ENCODE results near the gene PHLDA3.

PHLDA3 gene

GRCh38 chr1:201434266-201434665 is 34.7 kb downstream of the PHLDA3 start:
- no peaks in the 10 kb centered on the region for H3K9me2 ChIP-seq (replicated peaks; ENCODE audit: insufficient read depth, low read length)
- H3K9me3 ChIP-seq (replicated peaks; ENCODE audit: insufficient read depth, low read length) = no peaks in the 10 kb centered on the region
- H3K4me3 ChIP-seq (ENCODE audit: low read length) = no peak overlapping the region
- no peak overlapping the region for H3K4me2 ChIP-seq (ENCODE audit: low read depth, low read length)
- no peaks in the 10 kb centered on the region for H4K20me1 ChIP-seq (ENCODE audit: insufficient read depth, low read length)
- peaks cover 6% of the 10 kb centered on the region; the same call in 1 of the 2 replicates for H3K27me3 ChIP-seq (replicated peaks; ENCODE audit: insufficient read depth, low read length)
- DNase-seq = no peak
- no peaks in the 10 kb centered on the region for H3F3A ChIP-seq (ENCODE audit: insufficient read depth, low read length)
- H3K4me1 ChIP-seq (ENCODE audit: low read length) = no peaks in the 10 kb centered on the region
- no peaks in the 10 kb centered on the region for H3K36me3 ChIP-seq (replicated peaks; ENCODE audit: insufficient read depth, low read length)
- H3K9ac ChIP-seq (ENCODE audit: low read length) = no peak overlapping the region
- H3K27ac ChIP-seq (ENCODE audit: low read length) = no peak overlapping the region
- TF ChIP-seq EZH2 (optimal IDR thresholded peaks at IDR 0.05; ENCODE audit: low read depth, low read length) (no peak), EZH2phosphoT487 (IDR thresholded peaks at IDR 0.05; ENCODE audit: low read length) (no peak), CTCF (IDR thresholded peaks at IDR 0.05; ENCODE audit: low read length) (no peak)
- no peaks in the 10 kb centered on the region for H3K79me2 ChIP-seq (ENCODE audit: low read length)
- no peak overlapping the region for H2AFZ ChIP-seq (ENCODE audit: low read length)

- Histone ChIP-seq H3K4me2 (ENCODE audit: low read depth, low read length) (no peak overlapping the region), H3K4me1 (ENCODE audit: low read length) (no peaks in the 10 kb centered on the region), H3K9ac (ENCODE audit: low read length) (no peak overlapping the region), H4K20me1 (ENCODE audit: insufficient read depth, low read length) (no peaks in the 10 kb centered on the region), H3K36me3 (replicated peaks; ENCODE audit: insufficient read depth, low read length) (no peaks in the 10 kb centered on the region), H3K9me3 (replicated peaks; ENCODE audit: insufficient read depth, low read length) (no peaks in the 10 kb centered on the region), H3K79me2 (ENCODE audit: low read length) (no peaks in the 10 kb centered on the region), H3K9me2 (replicated peaks; ENCODE audit: insufficient read depth, low read length) (no peaks in the 10 kb centered on the region), H3K4me3 (ENCODE audit: low read length) (no peak overlapping the region), H2AFZ (ENCODE audit: low read length) (no peak overlapping the region), H3F3A (ENCODE audit: insufficient read depth, low read length) (no peaks in the 10 kb centered on the region), H3K27me3 (replicated peaks; ENCODE audit: insufficient read depth, low read length) (peaks cover 6% of the 10 kb centered on the region; the same call in 1 of the 2 replicates), H3K27ac (ENCODE audit: low read length) (no peak overlapping the region)
- no peak for DNase-seq
- TF ChIP-seq EZH2 (optimal IDR thresholded peaks at IDR 0.05; ENCODE audit: low read depth, low read length) = no peak
- no peak for TF ChIP-seq CTCF (IDR thresholded peaks at IDR 0.05; ENCODE audit: low read length)
- TF ChIP-seq EZH2phosphoT487 (IDR thresholded peaks at IDR 0.05; ENCODE audit: low read length) = no peak
Observed at GRCh38 chr1:201433609-201434008, 35.4 kb downstream of the PHLDA3 start.

DNA sequence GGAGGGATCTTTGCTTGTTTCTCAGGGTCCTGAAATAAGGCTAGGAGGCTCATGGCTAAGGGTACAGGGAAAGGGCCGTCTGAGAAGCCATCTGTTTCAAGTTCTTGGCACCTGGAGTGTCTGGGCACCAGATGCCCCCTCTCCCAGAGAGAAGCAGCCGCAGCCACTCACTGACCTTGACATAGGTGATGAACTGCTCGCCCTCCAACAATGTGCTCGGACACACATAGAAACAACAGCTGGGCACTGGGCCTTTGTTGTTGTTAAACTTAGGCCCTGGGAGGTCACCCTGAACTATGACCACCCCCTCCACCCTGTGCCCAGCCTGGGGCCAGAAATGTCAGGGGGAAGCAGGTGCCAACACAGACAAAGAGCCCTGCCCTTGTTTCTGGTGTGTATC is 38.2 kb downstream of the PHLDA3 start:
- Histone ChIP-seq H3K36me3 (replicated peaks; ENCODE audit: insufficient read depth, low read length) (no peaks in the 10 kb centered on the region), H3K9me2 (replicated peaks; ENCODE audit: insufficient read depth, low read length) (no peaks in the 10 kb centered on the region), H3K4me1 (ENCODE audit: low read length) (no peaks in the 10 kb centered on the region), H3K27me3 (replicated peaks; ENCODE audit: insufficient read depth, low read length) (no peaks in the 10 kb centered on the region), H3K9ac (ENCODE audit: low read length) (no peak overlapping the region), H3K79me2 (ENCODE audit: low read length) (no peaks in the 10 kb centered on the region), H3K9me3 (replicated peaks; ENCODE audit: insufficient read depth, low read length) (no peaks in the 10 kb centered on the region), H3F3A (ENCODE audit: insufficient read depth, low read length) (no peaks in the 10 kb centered on the region), H3K4me3 (ENCODE audit: low read length) (no peak overlapping the region), H4K20me1 (ENCODE audit: insufficient read depth, low read length) (no peaks in the 10 kb centered on the region), H3K4me2 (ENCODE audit: low read depth, low read length) (no peak overlapping the region), H2AFZ (ENCODE audit: low read length) (no peak overlapping the region), H3K27ac (ENCODE audit: low read length) (no peak overlapping the region)
- TF ChIP-seq EZH2 (optimal IDR thresholded peaks at IDR 0.05; ENCODE audit: low read depth, low read length) (no peak), CTCF (IDR thresholded peaks at IDR 0.05; ENCODE audit: low read length) (no peak), EZH2phosphoT487 (IDR thresholded peaks at IDR 0.05; ENCODE audit: low read length) (no peak)
- DNase-seq = no peak

Data from MM.1S (cell line).